Measurements from ENCODE around the gene PPA1. TPM values are rescaled to one million over a fixed set of nuclear protein-coding genes. Genes with fewer than 3 reads are reported as not detected.
A peak's percentile ranks its signal among the peaks of the same experiment; 100 is the strongest.

Gene PPA1
- total RNA-seq (2014; rRNA removed; shearing (Covaris generic)), result 207 and 232 TPM in 2 replicates

GRCh38 chr10:70233109-70233938, at the start of gene PPA1:
Gene PPA1 (minus strand): TSS chr10:70233429. CDS start chr10:70233327, 102 bp downstream.
- DNase-seq, result peak; percentile 100
- peak within 1 kb of the TSS; percentile 84 for H3K4me3 ChIP-seq (ENCODE audit: insufficient read depth, low read depth, low read length)
- H3K27me3 ChIP-seq (ENCODE audit: control insufficient read depth, insufficient read depth, low read length), result no peaks in the 10 kb centered on the region
- H3K36me3 ChIP-seq (replicated peaks; ENCODE audit: control insufficient read depth, insufficient read depth, low read length), result peaks cover 3% of the 10 kb centered on the region; the same call in 1 of the 2 replicates

- no peak for DNase-seq
- H3K4me3 ChIP-seq (ENCODE audit: insufficient read depth, low read depth, low read length), result no peak overlapping the region
- peaks cover 30% of the 10 kb centered on the region for H3K27me3 ChIP-seq (ENCODE audit: control insufficient read depth, insufficient read depth, low read length)
- H3K36me3 ChIP-seq (replicated peaks; ENCODE audit: control insufficient read depth, insufficient read depth, low read length), result no peaks in the 10 kb centered on the region
Observed at GRCh38 chr10:70281609-70282008, 48.4 kb upstream of the PPA1 start.

- peaks cover 27% of the 10 kb centered on the region for H3K27me3 ChIP-seq (ENCODE audit: control insufficient read depth, insufficient read depth, low read length)
- no peak for DNase-seq
Observed at GRCh38 chr10:70280099-70280498, 46.9 kb upstream of the PPA1 start.

GRCh38 chr10:70277396-70278030, 44.3 kb upstream of the PPA1 start:
- H3K36me3 ChIP-seq (replicated peaks; ENCODE audit: control insufficient read depth, insufficient read depth, low read length), result no peaks in the 10 kb centered on the region
- DNase-seq, result no peak
- no peak overlapping the region for H3K4me3 ChIP-seq (ENCODE audit: insufficient read depth, low read depth, low read length)
- H3K27me3 ChIP-seq (ENCODE audit: control insufficient read depth, insufficient read depth, low read length), result peaks cover 4% of the 10 kb centered on the region

More at GRCh38 chr10:70280099-70280498, 46.9 kb upstream of the PPA1 start:
- no peak overlapping the region for H3K4me3 ChIP-seq (ENCODE audit: insufficient read depth, low read depth, low read length)
- H3K36me3 ChIP-seq (replicated peaks; ENCODE audit: control insufficient read depth, insufficient read depth, low read length), result no peaks in the 10 kb centered on the region

- no peaks in the 10 kb centered on the region for H3K36me3 ChIP-seq (replicated peaks; ENCODE audit: control insufficient read depth, insufficient read depth, low read length)
- no peak for DNase-seq
- H3K27me3 ChIP-seq (ENCODE audit: control insufficient read depth, insufficient read depth, low read length), result no peaks in the 10 kb centered on the region
- no peak overlapping the region for H3K4me3 ChIP-seq (ENCODE audit: insufficient read depth, low read depth, low read length)
Observed at GRCh38 chr10:70274643-70275042, 41.4 kb upstream of the PPA1 start.

GRCh38 chr10:70272925-70273316, 39.7 kb upstream of the PPA1 start:
- no peaks in the 10 kb centered on the region for H3K27me3 ChIP-seq (ENCODE audit: control insufficient read depth, insufficient read depth, low read length)
- DNase-seq, result no peak
- H3K4me3 ChIP-seq (ENCODE audit: insufficient read depth, low read depth, low read length), result no peak overlapping the region
- H3K36me3 ChIP-seq (replicated peaks; ENCODE audit: control insufficient read depth, insufficient read depth, low read length), result no peaks in the 10 kb centered on the region

GRCh38 chr10:70271996-70272924, 39.0 kb upstream of the PPA1 start:
- no peaks in the 10 kb centered on the region for H3K36me3 ChIP-seq (replicated peaks; ENCODE audit: control insufficient read depth, insufficient read depth, low read length)
- H3K27me3 ChIP-seq (ENCODE audit: control insufficient read depth, insufficient read depth, low read length), result no peaks in the 10 kb centered on the region
- DNase-seq, result peak; percentile 52
- no peak overlapping the region for H3K4me3 ChIP-seq (ENCODE audit: insufficient read depth, low read depth, low read length)

- DNase-seq, result no peak
- Histone ChIP-seq H3K36me3 (replicated peaks; ENCODE audit: control insufficient read depth, insufficient read depth, low read length) (no peaks in the 10 kb centered on the region), H3K4me3 (ENCODE audit: insufficient read depth, low read depth, low read length) (no peak overlapping the region), H3K27me3 (ENCODE audit: control insufficient read depth, insufficient read depth, low read length) (no peaks in the 10 kb centered on the region)
Observed at GRCh38 chr10:70270952-70271351, 37.7 kb upstream of the PPA1 start.

GRCh38 chr10:70269741-70270140, 36.5 kb upstream of the PPA1 start:
- H3K36me3 ChIP-seq (replicated peaks; ENCODE audit: control insufficient read depth, insufficient read depth, low read length), result no peaks in the 10 kb centered on the region
- no peak overlapping the region for H3K4me3 ChIP-seq (ENCODE audit: insufficient read depth, low read depth, low read length)
- no peak for DNase-seq
- H3K27me3 ChIP-seq (ENCODE audit: control insufficient read depth, insufficient read depth, low read length), result no peaks in the 10 kb centered on the region

GRCh38 chr10:70268376-70268775, 35.1 kb upstream of the PPA1 start:
- DNase-seq, result no peak
- no peaks in the 10 kb centered on the region for H3K27me3 ChIP-seq (ENCODE audit: control insufficient read depth, insufficient read depth, low read length)
- H3K4me3 ChIP-seq (ENCODE audit: insufficient read depth, low read depth, low read length), result no peak overlapping the region
- H3K36me3 ChIP-seq (replicated peaks; ENCODE audit: control insufficient read depth, insufficient read depth, low read length), result no peaks in the 10 kb centered on the region

GRCh38 chr10:70267161-70267933, 34.1 kb upstream of the PPA1 start:
- DNase-seq, result peak; percentile 76
- Histone ChIP-seq H3K27me3 (ENCODE audit: control insufficient read depth, insufficient read depth, low read length) (no peaks in the 10 kb centered on the region), H3K36me3 (replicated peaks; ENCODE audit: control insufficient read depth, insufficient read depth, low read length) (no peaks in the 10 kb centered on the region), H3K4me3 (ENCODE audit: insufficient read depth, low read depth, low read length) (no peak overlapping the region)

- Histone ChIP-seq H3K27me3 (ENCODE audit: control insufficient read depth, insufficient read depth, low read length) (no peaks in the 10 kb centered on the region), H3K4me3 (ENCODE audit: insufficient read depth, low read depth, low read length) (no peak overlapping the region), H3K36me3 (replicated peaks; ENCODE audit: control insufficient read depth, insufficient read depth, low read length) (no peaks in the 10 kb centered on the region)
- no peak for DNase-seq
Observed at GRCh38 chr10:70266701-70267100, 33.5 kb upstream of the PPA1 start.

GRCh38 chr10:70266056-70266455, 32.8 kb upstream of the PPA1 start:
- no peaks in the 10 kb centered on the region for H3K27me3 ChIP-seq (ENCODE audit: control insufficient read depth, insufficient read depth, low read length)
- no peak for DNase-seq
- no peaks in the 10 kb centered on the region for H3K36me3 ChIP-seq (replicated peaks; ENCODE audit: control insufficient read depth, insufficient read depth, low read length)
- no peak overlapping the region for H3K4me3 ChIP-seq (ENCODE audit: insufficient read depth, low read depth, low read length)

Measured in H7 (cell line).